Endothelial cell of umbilical vein (primary cell): ENCODE results near the gene SUCNR1. TPM values are rescaled to one million over a fixed set of nuclear protein-coding genes. Genes with fewer than 3 reads are reported as not detected.

Experiments used
- BruUV-seq: library from RNA; stranded (reverse); fragments of 400-500 nt; replicated peaks from 2 replicates; lab custom pipeline; 2021; lab: Mats Ljungman, UMichigan
- CTCF ChIA-PET: fragments of 300-600, 350-600 bp; sonication (Branson Sonifier 250); formaldehyde crosslinking; loops from one replicate; lab custom pipeline; 2021; ENCODE audit warnings: antibody characterized with exemption, inconsistent platforms; lab: Charles Lee
- POLR2A ChIA-PET: fragments of 300-600, 350-600 bp; sonication (Branson Sonifier 250); formaldehyde crosslinking; loops from one replicate; lab custom pipeline; 2021; ENCODE audit warnings: antibody characterized with exemption, inconsistent platforms; lab: Charles Lee
- DNase-seq: peaks from one replicate; pipeline ENCODE4 v3.0.0-alpha.2; 2011; ENCODE audit warnings: low read depth, low spot score
- FAIRE-seq: peaks from 2 replicates; lab custom pipeline; 2011; peaks lifted over from hg19 to GRCh38; lab: Jason Lieb, UNC
- H2AFZ ChIP-seq: 2 replicates; pipeline ENCODE4 v1.6.0; 2012; ENCODE audit warnings: low read depth, low read length, control low read depth, inconsistent platforms
- H3K27ac ChIP-seq: 2 replicates; pipeline ENCODE4 v1.5.1; 2011; ENCODE audit warnings: low read depth, mild to moderate bottlenecking, control low read depth, low read length, moderate library complexity; ENCODE audit not compliant: insufficient read depth
- H3K27me3 ChIP-seq, 2 experiments: 2 replicates each; pipeline versions ENCODE4 v1.6.0 to v1.6.1; 2011; ENCODE audit warnings: low read length in 2 of 2, mixed read lengths in 1 of 2; ENCODE audit not compliant: control insufficient read depth in 2 of 2, insufficient read depth in 2 of 2
- H3K36me3 ChIP-seq, 2 experiments: 2 replicates in 1 of 2; 3 replicates in 1 of 2; pipeline ENCODE4 v1.5.1; 2011; ENCODE audit warnings: low read length in 2 of 2, mild to moderate bottlenecking in 1 of 2, moderate library complexity in 1 of 2; ENCODE audit not compliant: control insufficient read depth in 2 of 2, insufficient read depth in 2 of 2; ENCODE audit errors: extremely low read depth in 1 of 2
- H3K4me1 ChIP-seq: 3 replicates; pipeline ENCODE4 v1.5.1; 2011; ENCODE audit warnings: mild to moderate bottlenecking, low read length; ENCODE audit not compliant: control insufficient read depth, insufficient read depth; ENCODE audit errors: extremely low read depth
- H3K4me2 ChIP-seq: 2 replicates; pipeline ENCODE4 v1.6.1; 2011; ENCODE audit warnings: low read length, control low read depth, mixed read lengths; ENCODE audit not compliant: insufficient read depth
- H3K4me3 ChIP-seq, 3 experiments: fragments of 200-600 bp in 1 of 3; sonication (generic), shearing (Covaris generic) in 1 of 3; replicated peaks in 1 of 3; 2 replicates each; pipeline ENCODE4 v1.5.1; 2011 to 2016; ENCODE audit warnings: control low read depth in 3 of 3, low read length in 3 of 3, mild to moderate bottlenecking in 2 of 3, inconsistent platforms in 1 of 3, low read depth in 1 of 3, moderate library complexity in 1 of 3; ENCODE audit not compliant: insufficient read depth in 1 of 3
- H3K79me2 ChIP-seq: 2 replicates; pipeline ENCODE4 v1.6.0; 2012; ENCODE audit warnings: low read length, inconsistent platforms; ENCODE audit not compliant: control insufficient read depth, insufficient read depth
- H3K9ac ChIP-seq: replicated peaks from 2 replicates; pipeline ENCODE3; 2011; ENCODE audit warnings: low read length, control low read depth; ENCODE audit not compliant: insufficient read depth; ENCODE audit errors: extremely low read depth
- H3K9me1 ChIP-seq: replicated peaks from 3 replicates; pipeline ENCODE4 v1.6.0; 2011; ENCODE audit warnings: mild to moderate bottlenecking, low read length; ENCODE audit not compliant: control insufficient read depth, insufficient read depth; ENCODE audit errors: extremely low read depth
- H3K9me3 ChIP-seq: replicated peaks from 2 replicates; pipeline ENCODE4 v1.5.1; 2012; ENCODE audit warnings: low read length, inconsistent platforms; ENCODE audit not compliant: control insufficient read depth, insufficient read depth
- H4K20me1 ChIP-seq: replicated peaks from 2 replicates; pipeline ENCODE3; 2011; ENCODE audit warnings: mild to moderate bottlenecking, low read length; ENCODE audit not compliant: control insufficient read depth, insufficient read depth; ENCODE audit errors: extremely low read depth
- EZH2 ChIP-seq: IDR thresholded peaks from 2 replicates; pipeline ENCODE4 v1.6.1; 2012; ENCODE audit warnings: borderline replicate concordance, low read depth, mild to moderate bottlenecking, moderate library complexity, low read length, inconsistent platforms; ENCODE audit not compliant: severe bottlenecking
- FOS ChIP-seq: IDR thresholded peaks from 2 replicates; pipeline ENCODE4 v1.6.1; 2011; ENCODE audit warnings: mild to moderate bottlenecking, low read length, moderate library complexity, borderline replicate concordance; ENCODE audit not compliant: insufficient read depth
- GATA2 ChIP-seq: IDR thresholded peaks from 2 replicates; pipeline ENCODE4 v1.7.0; 2011; ENCODE audit warnings: low read depth, mild to moderate bottlenecking, moderate library complexity, mixed read lengths, low read length; ENCODE audit not compliant: insufficient read length, insufficient read depth
- JUN ChIP-seq: IDR thresholded peaks from 2 replicates; pipeline ENCODE4 v1.6.1; 2011; ENCODE audit warnings: borderline replicate concordance, low read depth; ENCODE audit not compliant: insufficient read length, insufficient read depth
- MYC ChIP-seq: IDR thresholded peaks from one replicate; pipeline ENCODE4 v1.6.1; 2011; ENCODE audit warnings: mild to moderate bottlenecking, low read depth, low read length
- POLR2A ChIP-seq: IDR thresholded peaks from 2 replicates; pipeline ENCODE4 v1.6.1; 2012; ENCODE audit warnings: low read depth, mild to moderate bottlenecking, control low read depth, low read length
- POLR2AphosphoS5 ChIP-seq: IDR thresholded peaks from 2 replicates; pipeline ENCODE4 v1.6.1; 2012; ENCODE audit warnings: low read depth, mild to moderate bottlenecking, control low read depth, low read length, moderate library complexity; ENCODE audit not compliant: insufficient read depth
- dilution Hi-C: fragments of 300-500 bp; cut with MboI; formaldehyde crosslinking; loops from one replicate; pipeline ENCODE4 v1.15.0; 2019; ENCODE audit warnings: low sequenced_read_pairs; ENCODE audit not compliant: extremely low pct_ligation_motif_present
- intact Hi-C: fragments of 100-400 bp; cut with micrococcal nuclease; formaldehyde crosslinking; loops from one replicate; pipeline ENCODE4 v1.10.0; 2022
- polyA plus RNA-seq, 4 experiments: library from polyadenylated mRNA; depleted of rRNA in 3 of 4; stranded (reverse) in 3 of 4; unstranded in 1 of 4; fragments of >200 nt; gene quantifications; 2 replicates each; pipeline versions ENCODE4 v1.2.1 to v1.2.3, GENCODE V29; 2011 to 2012; ENCODE audit warnings: missing spikeins in 1 of 4
- total RNA-seq: library from RNA; stranded (reverse); gene quantifications from 2 replicates; pipeline ENCODE4 v1.2.3, GENCODE V29; 2021
- TF ChIP-seq, protein P1 (sequence below), 2 donors: IDR thresholded peaks; 1 replicate in 1 of 2; 2 replicates in 1 of 2; pipeline ENCODE4 v1.5.1; 2011; ENCODE audit warnings: low read length in 2 of 2, mild to moderate bottlenecking in 2 of 2, moderate library complexity in 2 of 2, control low read depth in 1 of 2, inconsistent platforms in 1 of 2, low read depth in 1 of 2; ENCODE audit not compliant: insufficient read depth in 1 of 2; ENCODE audit errors: extremely low read depth in 1 of 2
- TF ChIP-seq, protein P2 (sequence below): IDR thresholded peaks from 2 replicates; pipeline ENCODE4 v1.6.1; 2011; ENCODE audit not compliant: insufficient read depth, insufficient read length

Gene SUCNR1
- total and polyA plus RNA-seq, 2 donors (not counting 3 experiments of a cell fraction or from before 2014, with no cell fraction given), result not detected

- no peak overlapping the region for H3K4me2 ChIP-seq
- CTCF ChIA-PET, result no interaction called here
- H3K9me3 ChIP-seq, result no peaks in the 10 kb centered on the region
- BruUV-seq, result no TSS peak
- H4K20me1 ChIP-seq, result no peaks in the 10 kb centered on the region
- H3K4me1 ChIP-seq, result peaks cover 32% of the 10 kb centered on the region
- no peak overlapping the region for H3K9ac ChIP-seq
- H3K9me1 ChIP-seq, result no peaks in the 10 kb centered on the region
- dilution Hi-C loops, result no loop called here
- DNase-seq (no peak), FAIRE-seq (no peak)
- TF ChIP-seq JUN (no peak), EZH2 (no peak), MYC (no peak), GATA2 (no peak), POLR2AphosphoS5 (no peak), FOS (no peak), POLR2A (no peak)
- TF ChIP-seq, protein P1, sequence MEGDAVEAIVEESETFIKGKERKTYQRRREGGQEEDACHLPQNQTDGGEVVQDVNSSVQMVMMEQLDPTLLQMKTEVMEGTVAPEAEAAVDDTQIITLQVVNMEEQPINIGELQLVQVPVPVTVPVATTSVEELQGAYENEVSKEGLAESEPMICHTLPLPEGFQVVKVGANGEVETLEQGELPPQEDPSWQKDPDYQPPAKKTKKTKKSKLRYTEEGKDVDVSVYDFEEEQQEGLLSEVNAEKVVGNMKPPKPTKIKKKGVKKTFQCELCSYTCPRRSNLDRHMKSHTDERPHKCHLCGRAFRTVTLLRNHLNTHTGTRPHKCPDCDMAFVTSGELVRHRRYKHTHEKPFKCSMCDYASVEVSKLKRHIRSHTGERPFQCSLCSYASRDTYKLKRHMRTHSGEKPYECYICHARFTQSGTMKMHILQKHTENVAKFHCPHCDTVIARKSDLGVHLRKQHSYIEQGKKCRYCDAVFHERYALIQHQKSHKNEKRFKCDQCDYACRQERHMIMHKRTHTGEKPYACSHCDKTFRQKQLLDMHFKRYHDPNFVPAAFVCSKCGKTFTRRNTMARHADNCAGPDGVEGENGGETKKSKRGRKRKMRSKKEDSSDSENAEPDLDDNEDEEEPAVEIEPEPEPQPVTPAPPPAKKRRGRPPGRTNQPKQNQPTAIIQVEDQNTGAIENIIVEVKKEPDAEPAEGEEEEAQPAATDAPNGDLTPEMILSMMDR (IDR thresholded peaks at IDR 0.05; ENCODE audit: extremely low read depth in 1 of 2, insufficient read depth in 1 of 2, low read depth in 1 of 2, low read length in 2 of 2), result no peak
- TF ChIP-seq, protein P2, sequence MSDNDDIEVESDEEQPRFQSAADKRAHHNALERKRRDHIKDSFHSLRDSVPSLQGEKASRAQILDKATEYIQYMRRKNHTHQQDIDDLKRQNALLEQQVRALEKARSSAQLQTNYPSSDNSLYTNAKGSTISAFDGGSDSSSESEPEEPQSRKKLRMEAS, result no peak
- no peak overlapping the region for H3K27ac ChIP-seq
- H3K4me3 ChIP-seq, result no peak overlapping the region
- no peak overlapping the region for H2AFZ ChIP-seq
- intact Hi-C loops, result no loop called here
- POLR2A ChIA-PET, result no interaction called here
- H3K36me3 ChIP-seq, result no peaks in the 10 kb centered on the region
- H3K27me3 ChIP-seq, result no peaks in the 10 kb centered on the region
- no peaks in the 10 kb centered on the region for H3K79me2 ChIP-seq
Measured at GRCh38 chr3:151869181-151869580, 4.3 kb upstream of the SUCNR1 start.
